NB4 (cell line): ENCODE results near the gene CROCC.

Source experiments
- CTCF ChIP-seq: IDR thresholded peaks from one replicate; pipeline ENCODE4 v1.5.1; 2012; ENCODE audit warnings: low read depth, low read length
- MAX ChIP-seq: IDR thresholded peaks from 2 replicates; pipeline ENCODE4 v1.6.1; 2011; ENCODE audit warnings: low read depth, low read length
- MYC ChIP-seq: IDR thresholded peaks from 2 replicates; pipeline ENCODE4 v1.6.1; 2011; ENCODE audit warnings: low read depth, low read length
- POLR2A ChIP-seq: IDR thresholded peaks from 2 replicates; pipeline ENCODE4 v1.6.1; 2011; ENCODE audit warnings: mild to moderate bottlenecking; ENCODE audit not compliant: insufficient read length; ENCODE audit errors: extremely low read depth

- TF ChIP-seq CTCF (no peak), POLR2A (no peak), MAX (no peak), MYC (no peak)
Measured at GRCh38 chr1:16903054-16903453, 18.7 kb upstream of the CROCC start.
